ENCODE measurements around the gene FNBP1L.
A peak's percentile ranks its signal among the peaks of the same experiment; 100 is the strongest.
"Not testable (repeated sequence)": the region's sequence is repeated elsewhere in the genome, so short reads cannot be mapped to it uniquely, and the experiment has no call there.

The FNBP1L gene

DNA sequence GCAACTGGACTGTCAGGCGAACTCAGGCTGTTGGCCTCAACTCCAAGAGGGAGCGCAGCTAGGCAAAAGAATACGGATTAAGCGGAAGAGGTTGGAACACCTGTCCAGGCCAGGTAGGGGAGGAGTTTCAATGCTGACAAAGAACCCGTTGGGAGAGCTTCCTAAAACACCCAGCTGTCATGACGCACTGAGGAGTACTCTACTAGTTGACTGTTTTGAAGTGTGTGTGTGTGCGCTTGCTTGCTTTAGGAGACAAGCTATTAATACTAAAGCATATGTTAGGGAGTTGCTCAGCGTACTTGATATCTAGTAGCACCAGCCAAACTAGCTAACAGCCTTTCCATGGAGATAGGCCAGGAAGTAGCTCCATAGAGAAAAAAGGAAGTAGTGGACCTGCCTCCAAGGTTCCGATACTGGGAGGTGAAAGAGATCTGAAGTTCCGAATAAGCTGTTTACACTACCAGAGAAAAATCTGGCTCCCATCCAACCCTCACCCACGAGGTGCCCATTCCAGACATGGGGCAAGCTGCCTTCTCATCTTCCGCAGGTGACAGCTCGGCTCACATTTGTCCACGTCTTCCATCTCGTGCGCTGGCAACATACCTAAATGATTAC is 974 bp upstream of the FNBP1L start:
- DNase-seq = peak; percentile 17

DNA sequence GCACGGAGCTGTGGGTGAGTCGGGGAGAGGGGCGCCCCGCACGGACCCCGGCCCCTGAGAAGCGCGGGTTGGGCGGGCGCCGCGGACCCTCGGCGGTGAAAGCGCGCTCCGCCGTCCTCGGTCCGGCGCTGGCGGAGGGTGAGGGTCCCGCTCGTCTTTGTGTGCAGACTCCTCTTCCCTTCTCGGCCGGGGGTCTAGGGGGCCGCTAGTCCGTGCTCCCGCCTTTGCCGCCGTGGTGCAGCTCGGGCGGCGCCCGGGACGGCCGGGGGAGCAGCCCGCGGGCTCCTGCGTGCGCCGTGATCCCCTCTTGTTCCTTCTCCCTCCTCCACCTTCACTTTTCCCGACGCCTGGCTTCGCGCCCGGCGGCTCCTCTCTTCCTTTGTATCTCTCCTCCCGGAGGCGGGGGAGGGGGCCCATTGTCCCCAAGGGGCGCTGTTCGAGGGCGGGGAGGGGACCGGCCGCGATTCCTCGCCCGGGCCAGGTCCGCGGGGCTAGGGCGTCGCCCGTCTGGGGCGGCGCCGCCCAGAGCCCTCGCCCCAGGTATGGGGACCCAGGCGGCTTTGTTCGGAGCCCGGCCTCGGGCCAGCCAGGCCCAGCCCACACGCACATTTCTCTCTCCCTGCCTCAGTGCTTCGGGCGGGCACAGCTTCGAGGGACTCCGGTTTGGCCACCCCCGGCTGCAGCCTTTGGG is 519 bp downstream of the FNBP1L start:
- no peak for DNase-seq

DNA sequence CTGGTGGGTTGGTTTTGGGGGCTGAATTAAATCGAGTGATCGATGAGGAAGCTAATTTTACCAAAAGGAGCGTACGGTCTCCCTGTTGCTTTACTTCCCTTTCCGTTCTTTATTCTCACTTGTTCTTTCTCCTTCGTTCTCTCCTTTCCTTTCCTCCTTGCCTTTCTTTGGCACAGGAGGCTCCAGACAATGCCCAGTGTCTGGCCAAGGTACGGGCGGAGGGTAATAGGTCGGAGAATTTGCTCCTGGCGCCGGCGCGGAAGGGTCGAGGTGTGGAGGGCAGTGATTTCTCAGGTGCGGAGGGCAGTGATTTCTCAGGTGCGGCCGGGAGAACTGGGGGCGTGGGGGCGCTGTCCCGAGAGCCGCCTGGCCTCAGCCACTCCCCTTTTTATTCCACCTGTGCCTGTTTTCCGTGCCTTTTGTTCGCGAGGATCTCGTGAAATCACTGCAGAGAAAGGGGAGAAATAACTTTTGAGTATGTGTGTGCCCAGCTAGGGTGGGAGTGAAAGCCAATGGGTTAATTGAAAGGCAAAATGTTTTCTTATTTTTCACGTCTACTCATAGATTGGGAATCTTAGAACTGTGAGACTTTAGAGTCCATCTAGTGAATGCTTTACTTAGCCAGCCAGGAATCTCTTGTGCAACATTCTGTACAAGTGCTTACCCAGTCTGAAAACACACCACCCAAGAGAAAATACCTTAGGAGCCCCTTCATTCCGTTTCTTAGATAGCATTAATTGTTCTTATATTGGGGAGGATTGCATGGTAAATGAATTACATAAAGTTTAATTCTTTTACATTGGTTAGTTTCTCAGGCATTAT is 1.3 kb downstream of the FNBP1L start:
- DNase-seq = no peak

DNA sequence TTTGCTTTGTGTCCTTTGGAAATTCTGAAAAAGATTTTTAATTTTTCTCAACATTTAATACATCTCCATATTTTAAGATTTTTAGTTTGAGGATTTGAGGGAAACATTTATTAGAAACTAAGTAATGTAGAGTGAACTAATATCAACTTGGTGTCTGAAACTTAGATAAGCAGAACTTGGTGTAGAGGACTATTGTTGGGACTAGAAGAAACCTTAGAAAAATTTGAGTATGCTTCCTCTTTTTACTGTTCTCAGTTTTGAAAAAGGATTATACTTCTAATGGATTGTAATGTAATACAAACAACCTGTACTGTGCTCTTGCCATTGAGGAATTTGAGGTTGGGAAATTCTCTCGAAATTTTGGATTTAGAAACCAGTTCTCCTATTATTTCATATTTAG is 2.4 kb downstream of the FNBP1L start:
- DNase-seq = no peak

DNA sequence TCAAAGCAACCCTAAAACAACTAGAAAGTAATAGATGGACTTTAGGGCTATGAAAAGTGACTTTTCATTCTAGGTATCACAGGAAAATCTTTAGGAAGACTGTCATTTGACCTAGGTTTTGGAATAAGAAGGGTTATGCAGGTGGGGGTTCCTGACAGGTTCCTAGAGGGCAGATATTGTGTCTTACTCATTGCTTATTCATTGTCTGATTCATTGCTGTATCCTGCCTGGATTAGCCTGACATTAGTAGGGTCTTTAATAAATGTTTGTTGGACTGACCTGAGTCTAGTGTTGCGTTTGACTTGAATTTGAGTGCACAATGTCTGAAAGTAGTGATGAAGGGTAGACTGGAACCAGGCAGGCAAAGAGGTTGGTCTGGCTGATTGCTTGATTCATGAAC is 6.0 kb downstream of the FNBP1L start:
- no peak for DNase-seq

DNA sequence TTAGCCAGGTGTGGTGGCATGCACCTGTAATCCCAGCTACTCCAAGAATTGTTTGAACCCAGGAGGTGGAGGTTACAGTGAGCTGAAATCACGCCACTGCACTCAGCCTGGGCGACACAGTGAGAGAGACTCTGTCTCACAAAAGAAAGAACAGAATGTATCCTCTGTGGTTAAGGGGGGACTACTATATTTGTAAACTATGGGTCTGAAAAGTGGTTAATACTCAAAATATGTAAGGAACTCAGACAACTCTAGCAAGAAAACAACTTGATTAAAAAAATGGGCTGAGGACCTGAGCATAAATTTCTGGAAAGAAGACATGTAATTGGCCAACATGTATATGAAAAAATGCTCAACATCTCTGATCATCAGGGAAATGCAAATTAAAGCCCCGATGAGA is 11.2 kb downstream of the FNBP1L start:
- DNase-seq = no peak

DNA sequence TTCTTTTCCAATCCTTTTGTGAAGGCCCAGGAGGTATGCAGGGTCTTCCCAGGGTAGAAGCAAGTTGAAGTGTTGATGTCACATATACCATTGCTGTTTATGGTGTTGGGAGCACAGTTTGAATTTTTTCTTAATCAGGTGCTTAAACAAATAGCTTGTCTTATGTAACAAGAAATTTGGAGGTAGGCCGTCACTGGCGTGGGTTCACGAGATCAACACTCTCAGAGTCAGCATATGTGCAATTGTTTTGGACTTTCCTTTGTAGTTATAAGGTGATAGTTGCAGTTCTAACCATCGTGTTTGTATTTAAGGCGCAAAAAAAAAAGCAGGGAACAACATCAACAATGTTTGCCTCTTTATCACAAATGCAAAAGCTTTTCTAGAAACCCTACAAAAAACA is 13.3 kb downstream of the FNBP1L start:
- DNase-seq = no peak

DNA sequence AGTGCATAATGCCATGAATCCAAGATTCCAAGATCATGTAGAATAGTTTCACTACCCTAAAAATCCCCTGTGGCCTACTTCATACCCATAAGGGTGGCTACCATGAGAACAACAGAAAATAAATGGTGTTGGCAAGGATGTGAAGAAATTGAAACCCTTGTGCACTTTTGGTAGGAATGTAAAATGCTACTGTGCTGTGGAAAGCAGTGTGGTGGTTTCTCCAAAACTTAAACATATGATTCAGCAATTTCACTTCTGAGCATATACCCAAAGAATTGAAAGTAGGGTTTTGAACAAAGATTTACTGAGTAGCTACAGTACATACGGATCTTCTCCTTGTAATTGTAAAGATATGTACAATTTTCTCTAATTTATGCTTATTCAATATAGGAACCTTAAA is 16.0 kb downstream of the FNBP1L start:
- no peak for DNase-seq

DNA sequence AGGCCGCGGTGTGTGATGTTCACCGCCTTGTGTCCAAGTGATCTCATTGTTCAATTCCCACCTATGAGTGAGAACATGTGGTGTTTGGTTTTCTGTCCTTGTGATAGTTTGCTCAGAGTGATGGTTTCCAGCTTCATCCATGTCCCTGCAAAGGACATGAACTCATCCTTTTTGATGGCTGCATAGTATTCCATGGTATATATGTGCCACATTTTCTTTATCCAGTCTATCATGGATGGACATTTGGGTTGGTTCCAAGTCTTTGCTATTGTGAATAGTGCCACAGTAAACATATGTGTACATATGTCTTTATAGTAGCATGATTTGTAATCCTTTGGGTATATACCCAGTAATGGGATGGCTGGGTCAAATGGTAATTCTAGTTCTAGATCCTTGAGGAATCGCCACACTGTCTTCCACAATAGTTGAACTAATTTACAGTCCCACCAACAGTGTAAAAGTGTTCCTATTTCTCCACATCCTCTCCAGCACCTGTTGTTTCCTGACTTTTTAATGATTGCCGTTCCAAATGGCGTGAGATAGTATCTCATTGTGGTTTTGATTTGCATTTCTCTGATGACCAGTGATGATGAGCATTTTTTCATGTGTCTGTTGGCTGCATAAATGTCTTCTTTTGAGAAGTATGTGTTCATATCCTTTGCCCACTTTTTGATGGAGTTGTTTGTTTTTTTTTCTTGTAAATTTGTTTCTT is 17.6 kb downstream of the FNBP1L start:
- DNase-seq = not testable (repeated sequence)

DNA sequence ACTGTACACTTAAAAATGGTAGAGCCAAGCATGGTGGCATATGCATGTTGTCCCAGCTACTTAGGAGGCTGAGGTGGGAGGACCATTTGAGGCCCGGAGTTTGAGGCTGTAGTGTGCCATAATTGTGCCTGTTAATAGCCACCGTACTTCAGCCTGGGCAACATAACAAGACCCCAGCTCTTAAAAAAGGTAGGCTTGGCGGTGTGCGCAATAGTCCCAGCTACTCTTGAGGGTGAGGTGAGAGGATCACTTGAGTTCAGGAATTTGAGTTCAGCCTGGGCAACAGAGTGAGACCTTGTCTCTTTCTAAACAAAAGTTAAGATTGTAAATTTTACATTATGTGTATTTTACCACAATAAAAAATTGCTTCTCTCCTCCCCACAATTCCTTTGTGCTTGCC is 19.7 kb downstream of the FNBP1L start:
- DNase-seq = no peak

DNA sequence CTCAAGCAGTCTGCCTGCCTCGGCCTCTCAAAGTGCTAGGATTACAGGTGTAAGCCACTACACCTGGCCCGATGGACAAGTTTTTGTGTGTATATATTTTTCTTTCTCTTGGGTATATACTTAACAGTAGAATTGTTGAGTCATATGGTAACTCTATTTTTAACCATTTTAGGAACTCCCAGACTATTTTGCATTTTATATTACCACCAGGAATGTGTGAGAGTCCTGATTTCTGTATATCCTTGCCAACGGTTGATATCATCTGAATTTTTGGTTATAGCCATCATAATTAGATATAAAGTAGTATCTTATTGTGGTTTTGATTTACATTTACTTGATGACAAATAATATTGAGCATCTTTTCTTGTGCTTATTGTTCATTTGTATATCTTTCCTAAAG is 20.7 kb downstream of the FNBP1L start:
- DNase-seq = no peak

DNA sequence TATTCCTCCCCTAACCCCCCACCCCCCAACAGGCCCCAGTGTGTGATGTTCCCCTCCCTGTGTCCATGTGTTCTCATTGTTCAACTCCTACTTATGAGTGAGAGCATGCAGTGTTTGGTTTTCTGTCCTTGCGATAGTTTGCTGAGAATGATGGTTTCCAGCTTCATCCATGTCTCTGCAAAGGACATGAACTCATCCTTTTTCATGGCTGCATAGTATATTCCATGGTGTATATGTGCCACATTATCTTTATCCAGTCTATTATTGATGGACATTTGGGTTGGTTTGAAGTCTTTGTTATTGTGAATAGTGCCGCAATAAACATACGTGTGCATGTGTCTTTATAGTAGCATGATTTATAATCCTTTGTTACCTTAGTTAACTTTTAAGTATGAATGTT is 21.3 kb downstream of the FNBP1L start:
- DNase-seq = not testable (repeated sequence)

DNA sequence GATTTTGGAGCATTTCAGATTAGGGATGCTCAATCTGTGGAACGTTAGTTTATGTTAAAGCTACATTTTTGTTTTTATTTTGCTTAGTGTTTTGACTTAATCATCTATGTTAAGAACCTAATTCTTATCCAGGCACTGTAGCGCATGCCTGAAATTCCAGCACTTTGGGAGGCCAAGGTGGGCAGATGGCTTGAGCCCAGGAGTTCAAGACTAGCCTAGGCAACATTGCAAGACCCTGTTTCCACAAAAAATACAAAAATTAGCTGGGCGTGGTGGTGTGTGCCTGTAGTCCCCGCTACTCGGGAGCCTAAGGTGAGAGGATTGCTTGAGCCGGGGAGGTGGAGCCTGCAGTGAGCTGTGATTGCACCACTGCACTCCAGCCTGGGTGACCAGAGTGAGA is 23.4 kb downstream of the FNBP1L start:
- no peak for DNase-seq

DNA sequence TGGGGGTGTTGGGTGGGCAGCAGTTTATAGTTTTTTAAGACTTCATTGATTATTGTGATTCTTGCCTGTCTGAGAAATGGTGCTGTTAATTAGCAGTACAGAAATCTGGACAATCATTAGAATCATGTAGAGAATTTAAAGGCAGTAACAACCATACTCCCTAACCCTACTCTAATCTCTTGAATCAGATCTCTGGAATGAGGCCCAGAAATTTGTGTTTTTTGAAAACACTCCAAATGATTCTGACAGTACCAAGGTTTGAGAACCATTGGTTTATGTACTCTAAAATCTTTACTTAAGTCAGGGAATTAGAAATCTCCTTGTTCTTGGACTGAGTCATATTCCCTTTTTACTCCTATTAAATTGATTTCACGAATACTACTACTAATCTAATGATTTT is 24.0 kb downstream of the FNBP1L start:
- no peak for DNase-seq

DNA sequence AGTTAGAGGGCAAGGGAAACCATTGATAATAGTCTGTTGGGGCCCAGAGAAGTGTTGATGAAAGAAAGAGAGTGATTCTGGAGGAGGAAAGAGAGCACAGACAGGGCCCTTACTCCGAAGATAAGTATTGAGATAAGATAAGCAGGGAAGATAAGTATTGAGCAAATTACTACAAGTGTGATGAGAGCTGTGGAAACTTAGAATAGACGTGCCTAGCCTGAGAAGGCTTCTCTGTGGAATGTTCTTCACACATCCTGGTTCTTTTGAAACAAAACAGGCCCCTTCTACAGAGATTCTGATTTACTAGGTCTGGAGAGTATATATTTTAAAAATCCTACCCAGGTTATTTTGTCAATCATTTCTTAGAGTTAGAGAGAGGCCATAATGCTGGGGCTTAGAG is 26.4 kb downstream of the FNBP1L start:
- no peak for DNase-seq

DNA sequence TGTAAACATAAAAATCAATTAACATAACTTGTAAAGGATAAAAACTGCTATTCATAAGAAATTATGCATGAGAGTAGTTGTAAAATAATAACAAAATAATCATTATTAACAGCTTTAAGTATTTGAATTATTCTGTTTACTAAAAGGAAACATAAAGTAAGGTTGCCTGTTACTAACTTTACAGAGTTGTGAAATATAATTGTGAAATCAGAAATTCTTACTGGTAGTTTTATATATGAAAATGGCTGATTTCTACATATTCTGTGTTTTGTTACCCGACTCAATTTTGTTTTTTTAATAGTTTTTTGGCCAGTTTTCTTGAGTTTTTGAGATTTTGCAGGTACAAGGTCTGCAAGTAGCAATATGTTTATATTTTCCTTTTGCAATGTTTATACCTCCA is 27.8 kb downstream of the FNBP1L start:
- no peak for DNase-seq

DNA sequence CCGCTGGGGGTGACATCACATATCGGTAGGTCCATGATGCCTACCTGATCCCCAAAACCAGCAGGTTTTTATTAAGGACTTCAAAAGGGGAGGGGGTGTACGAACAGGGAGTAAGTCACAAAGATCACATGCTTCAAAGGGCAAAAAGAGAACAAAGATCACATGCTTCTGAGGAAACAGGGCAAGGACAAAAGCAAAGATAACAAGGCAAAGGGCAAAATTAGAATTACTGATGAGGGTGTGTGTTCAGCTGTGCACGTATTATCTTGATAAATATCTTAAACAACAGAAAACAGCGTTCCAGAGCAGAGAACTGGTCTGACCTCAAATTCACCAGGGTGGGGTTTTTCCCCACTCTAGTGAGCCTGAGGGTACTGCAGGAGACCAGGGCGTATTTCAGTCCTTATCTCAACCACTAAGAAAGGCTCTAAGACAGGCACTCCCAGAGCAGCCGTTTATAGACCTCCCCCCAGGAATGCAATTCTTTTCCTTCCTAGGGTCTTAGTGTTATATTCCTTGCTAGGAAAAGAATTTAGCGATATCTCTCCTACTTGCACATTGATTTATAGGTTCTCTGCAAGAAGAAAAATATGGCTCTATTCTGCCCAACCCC is 31.3 kb downstream of the FNBP1L start:
- not testable (repeated sequence) for DNase-seq

DNA sequence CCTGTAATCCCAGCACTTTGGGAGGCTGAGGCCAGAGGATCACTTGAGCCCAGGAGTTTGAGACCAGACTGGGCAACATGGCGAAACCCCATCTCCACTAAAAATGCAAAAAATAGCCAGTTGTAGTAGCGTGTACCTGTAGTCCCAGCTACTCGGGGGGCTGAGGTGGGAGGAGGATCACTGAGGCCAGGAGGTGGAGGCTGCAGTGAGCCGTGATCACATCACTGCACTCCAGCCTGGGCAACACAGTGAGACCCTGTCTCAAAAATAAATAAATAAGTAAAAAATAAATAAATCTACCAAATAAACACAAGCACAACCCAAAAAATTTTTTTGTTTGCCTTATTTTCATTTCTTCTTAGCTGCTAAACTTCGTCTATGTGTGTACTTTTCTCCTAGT is 34.0 kb downstream of the FNBP1L start:
- DNase-seq = not testable (repeated sequence)

DNA sequence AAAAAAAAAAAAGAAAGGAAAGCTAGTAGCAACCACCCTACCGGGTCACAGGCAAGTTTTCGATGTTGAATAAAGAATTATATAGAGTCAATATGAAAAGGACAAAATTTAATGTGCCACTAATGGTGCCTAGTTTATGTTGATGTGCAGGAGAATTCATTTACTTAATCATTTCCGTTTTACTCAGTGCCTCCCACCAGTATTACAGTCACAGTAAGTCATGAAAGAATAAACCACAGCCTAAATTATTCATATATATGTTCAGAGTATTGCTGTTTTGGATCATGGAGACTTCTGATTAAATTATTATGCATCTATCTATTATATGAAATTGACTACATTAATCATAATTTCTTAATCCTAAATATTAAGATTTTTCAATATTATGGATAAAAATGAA is 35.3 kb downstream of the FNBP1L start:
- no peak for DNase-seq

DNA sequence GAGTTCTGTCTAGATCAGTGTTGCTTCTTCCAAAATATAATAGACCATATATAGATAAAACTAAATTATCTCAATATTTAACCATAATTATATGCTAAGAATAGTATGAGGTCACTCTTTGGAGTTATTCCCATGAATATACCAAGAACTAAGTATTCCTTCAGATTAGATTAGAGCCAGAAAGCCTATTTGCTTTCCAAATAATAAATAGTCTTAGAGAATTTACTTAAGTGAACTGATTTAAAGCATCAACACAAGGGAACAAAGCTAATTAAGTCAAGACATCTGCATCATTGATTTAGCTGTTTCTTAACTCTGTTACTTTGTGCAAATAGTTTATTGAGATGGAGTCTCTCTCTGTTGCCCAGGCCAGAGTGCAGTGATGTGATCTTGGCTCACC is 35.7 kb downstream of the FNBP1L start:
- no peak for DNase-seq

DNA sequence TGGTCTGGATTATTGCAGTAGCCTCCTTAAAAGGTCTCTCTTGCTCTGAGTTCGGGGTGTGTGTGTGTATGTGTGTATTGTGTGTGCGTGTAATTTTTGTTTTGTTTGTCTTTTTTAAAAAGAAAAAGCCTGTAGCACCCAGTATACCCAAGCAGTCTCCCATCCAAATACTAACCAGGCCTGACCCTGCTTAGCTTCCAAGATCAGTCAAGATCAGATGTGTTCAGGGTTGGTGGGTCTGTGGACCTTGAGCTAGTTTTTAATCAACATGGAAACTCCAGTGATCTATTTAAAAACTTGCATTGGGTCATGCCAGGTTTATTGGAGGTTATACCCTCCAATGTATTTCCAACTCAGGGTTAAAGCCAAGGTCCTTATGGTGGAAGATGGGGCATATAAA is 40.3 kb downstream of the FNBP1L start:
- no peak for DNase-seq

DNA sequence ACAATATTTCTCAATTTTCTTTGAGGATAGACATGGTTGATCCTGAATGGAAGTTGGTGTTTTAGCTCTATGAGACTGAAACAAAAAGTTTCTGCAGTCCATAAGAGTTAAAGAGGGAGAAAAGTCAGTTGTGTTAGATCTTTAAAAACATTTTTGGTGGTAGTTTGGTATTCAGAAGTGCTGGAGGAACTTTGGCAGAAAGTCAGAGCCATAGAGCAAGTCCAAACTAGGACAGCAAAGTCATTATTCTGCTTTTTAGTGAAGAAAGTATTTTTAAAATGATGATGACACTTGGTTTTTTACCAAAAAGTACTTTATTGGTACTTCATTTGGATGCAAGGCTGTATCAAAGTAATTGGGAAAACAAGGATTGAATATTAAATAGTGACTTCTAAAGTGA is 41.8 kb downstream of the FNBP1L start:
- no peak for DNase-seq

DNA sequence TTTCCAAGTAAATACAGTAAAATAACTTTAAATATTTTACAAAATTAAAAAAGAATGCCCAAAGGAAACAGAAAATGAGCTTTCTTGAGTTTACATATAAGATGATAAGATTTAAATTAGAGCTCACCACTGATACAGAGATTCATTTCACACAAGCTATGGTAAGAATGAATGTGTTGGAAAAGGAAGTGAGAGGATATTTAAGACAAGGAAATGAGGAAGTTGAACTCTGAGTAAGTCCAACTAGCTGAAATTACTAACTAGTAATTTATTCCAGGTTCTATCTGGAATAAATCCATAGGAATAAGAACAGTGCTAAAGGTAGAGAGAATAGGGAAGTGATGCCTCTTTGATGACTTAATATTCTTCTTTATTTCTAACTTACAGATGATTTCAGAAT is 42.4 kb downstream of the FNBP1L start:
- DNase-seq = no peak
